ENCODE measurements around the gene TAP1. TPM values are rescaled to one million over a fixed set of nuclear protein-coding genes. Genes with fewer than 3 reads are reported as not detected.
A peak's percentile ranks its signal among the peaks of the same experiment; 100 is the strongest.

The TAP1 gene
- total RNA-seq, 1 experiment from 2014 or later: 12.1 TPM

- Mint-ChIP-seq H3K27ac (peak overlapping the region; percentile 98 to 99 (median 98)), H3K27me3 (ENCODE audit: low read depth) (no peaks in the 10 kb centered on the region), H3K36me3 (ENCODE audit: insufficient read depth in 1 of 3, low read depth in 3 of 3) (peaks cover 0 to 2% (median 0%) of the 10 kb centered on the region in 3 experiments; a peak in 2 of 7 replicates), H3K9me3 (no peaks in the 10 kb centered on the region; a peak in 2 of 5 replicates), H3K4me3 (peak overlapping the region; percentile 96 to 98), H3K4me1 (peaks cover 10 to 19% of the 10 kb centered on the region in 2 experiments)
- Histone ChIP-seq H3K56ac (ENCODE audit: insufficient read length, low read depth, low read length) (no peak overlapping the region), H3K4ac (ENCODE audit: low read depth, low read length) (no peak overlapping the region), H2AFZ (ENCODE audit: low read length) (no peak overlapping the region), H2AK5ac (ENCODE audit: insufficient read length, low read length) (no peak overlapping the region), H4K20me1 (ENCODE audit: control insufficient read depth, insufficient read depth, insufficient read length) (no peaks in the 10 kb centered on the region), H3T11ph (ENCODE audit: low read length) (no peak overlapping the region), H2BK12ac (ENCODE audit: insufficient read length, low read depth, low read length) (no peak overlapping the region), H3K18ac (ENCODE audit: insufficient read length, low read depth, low read length) (peak overlapping the region; percentile 32), H2BK15ac (ENCODE audit: low read depth, low read length) (no peak overlapping the region), H3K79me1 (ENCODE audit: insufficient read depth, low read depth, low read length, poor library complexity, severe bottlenecking) (no peaks in the 10 kb centered on the region), H3K4me2 (ENCODE audit: insufficient read depth, insufficient read length, low read length) (peak overlapping the region; percentile 72), H2BK120ac (ENCODE audit: low read depth, low read length, poor library complexity, severe bottlenecking) (no peak overlapping the region), H3K9ac (ENCODE audit: extremely low read depth, insufficient read length, low read length) (peak overlapping the region; percentile 64), H2BK5ac (ENCODE audit: insufficient read length, low read length) (no peak overlapping the region), H3K14ac (ENCODE audit: insufficient read depth, low read length) (peak overlapping the region; percentile 36; the same call in 1 of the 2 replicates), H3K4me1 (ENCODE audit: insufficient read depth, low read length) (peaks cover 3% of the 10 kb centered on the region; the same call in 1 of the 2 replicates), H3K23ac (ENCODE audit: insufficient read length, low read depth, low read length) (no peak overlapping the region), H3K27me3 (ENCODE audit: insufficient read depth, low read length) (no peaks in the 10 kb centered on the region), H4K91ac (ENCODE audit: insufficient read length, low read depth, low read length) (no peak overlapping the region), H3K79me2 (ENCODE audit: insufficient read depth, low read length) (peaks cover 2% of the 10 kb centered on the region; the same call in 1 of the 2 replicates), H3K27ac (ENCODE audit: insufficient read length, low read depth, low read length) (peak overlapping the region; percentile 42), H3K9me3 (ENCODE audit: control insufficient read depth, low read depth, low read length) (no peaks in the 10 kb centered on the region), H4K8ac (replicated peaks; ENCODE audit: insufficient read length, low read depth, low read length) (no peak overlapping the region), H3K23me2 (ENCODE audit: insufficient read length, low read depth, low read length, poor library complexity, severe bottlenecking) (peaks cover 13% of the 10 kb centered on the region), H2BK20ac (ENCODE audit: low read depth, low read length, poor library complexity, severe bottlenecking) (no peak overlapping the region), H4K5ac (ENCODE audit: insufficient read length, low read depth, low read length) (no peak overlapping the region)
- DNase-seq: peak; percentile 96
- TF ChIP-seq CTCF (conservative IDR thresholded peaks at IDR 0.05): no peak
- WGBS (ENCODE audit: extremely low coverage, insufficient read length, low lambda C conversion rate): no CpG with 5 or more reads among the region's 61 CpGs
Measured at GRCh38 chr6:32894085-32895005, 40.8 kb upstream of the TAP1 start.
